Fibroblast of upper back skin (primary cell): Measurements from ENCODE around the gene RHOA.

Experiments used
- DNase-seq: peaks from one replicate; pipeline ENCODE4 v3.0.0-alpha.2; 2013

The RHOA gene

GRCh38 chr3:49411968-49412631 is at the start of gene RHOA, which contains the start of gene TCTA:
TSS of gene RHOA (minus strand) at chr3:49411976. CDS start at chr3:49375589, 36,387 bp downstream.
TSS of gene TCTA (plus strand) at chr3:49412423. CDS start at chr3:49412427, 4 bp downstream.
- DNase-seq, result peak; percentile 100

- DNase-seq, result no peak
Measured at GRCh38 chr3:49460956-49461355, 49.2 kb upstream of the RHOA start.

DNA sequence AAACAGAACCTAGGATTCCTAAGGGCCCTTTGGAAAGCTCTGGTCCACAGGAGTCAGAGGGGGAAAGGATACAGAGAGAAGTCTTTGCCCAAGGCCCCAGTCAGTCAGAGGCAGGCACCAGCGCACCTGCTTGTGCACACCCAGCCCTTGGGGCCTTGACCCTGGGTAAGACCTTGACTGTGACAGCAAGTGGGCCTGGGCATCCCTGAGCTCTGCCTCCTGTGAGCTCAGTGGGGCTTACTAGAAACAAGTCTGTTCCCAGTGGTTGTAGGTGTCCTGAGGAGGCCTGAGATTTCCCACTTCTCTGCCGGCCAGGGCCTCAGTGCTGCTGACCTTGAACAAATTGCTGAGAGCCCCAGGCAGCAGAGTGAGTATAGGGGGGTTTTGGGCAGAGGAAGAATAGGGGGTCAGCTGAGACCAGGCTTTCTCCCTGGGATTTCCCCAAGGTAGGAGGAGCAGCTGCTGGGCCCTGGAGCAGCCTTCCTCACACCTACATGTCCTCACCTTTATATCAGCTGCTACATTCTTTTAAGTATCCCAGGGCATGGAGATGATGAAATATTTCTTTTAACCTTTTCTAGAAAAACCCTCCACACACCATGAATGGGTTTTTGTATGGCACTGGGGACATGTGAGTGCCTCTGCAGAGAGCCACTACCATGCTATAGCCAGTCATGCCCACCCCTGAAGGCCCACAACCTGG is 48.6 kb upstream of the RHOA start:
- DNase-seq, result no peak

- peak; percentile 36 for DNase-seq
Measured at GRCh38 chr3:49456466-49456865, 44.7 kb upstream of the RHOA start.

- no peak for DNase-seq
Measured at GRCh38 chr3:49454898-49455681, 43.3 kb upstream of the RHOA start.

- DNase-seq, result no peak
Measured at GRCh38 chr3:49454458-49454857, 42.7 kb upstream of the RHOA start.

GRCh38 chr3:49453621-49454020 is 41.8 kb upstream of the RHOA start:
- DNase-seq, result no peak

DNA sequence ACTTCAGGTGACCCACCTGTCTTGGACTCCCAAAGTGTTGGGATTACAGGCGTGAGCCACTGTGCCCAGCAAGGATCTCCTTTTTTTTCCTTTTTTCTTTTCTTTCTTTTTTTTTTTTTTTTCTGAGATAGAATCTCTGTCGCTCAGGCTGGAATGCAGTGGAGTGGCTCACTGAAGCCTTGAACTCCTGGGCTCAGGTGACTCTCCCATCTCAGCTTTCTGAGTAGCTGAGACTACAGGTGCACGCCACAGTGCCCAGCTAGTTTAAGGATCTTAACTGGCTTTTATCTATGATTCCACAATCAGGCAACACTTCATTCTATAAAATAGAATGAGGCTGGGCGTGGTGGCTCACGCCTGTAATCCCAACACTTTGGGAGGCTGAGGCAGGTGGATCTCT is 33.6 kb upstream of the RHOA start:
- no peak for DNase-seq

- no peak for DNase-seq
Measured at GRCh38 chr3:49434731-49435130, 23.0 kb upstream of the RHOA start.

DNA sequence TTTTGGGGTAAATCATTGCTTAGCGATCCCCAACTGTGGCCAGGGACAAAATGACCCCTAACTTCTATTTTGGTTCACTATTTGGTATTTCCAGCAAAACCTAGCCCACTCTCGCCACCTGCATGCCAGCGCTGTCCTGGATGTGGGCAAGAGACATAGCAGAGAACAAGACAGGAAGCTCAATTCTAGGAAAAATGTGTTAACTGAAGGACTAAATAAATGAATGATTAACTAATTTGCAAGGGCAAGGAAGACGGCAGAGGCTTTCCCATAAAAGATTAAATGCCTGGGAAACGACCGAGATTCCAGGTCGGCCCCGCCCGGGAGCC is 16.9 kb upstream of the RHOA start:
- no peak for DNase-seq

GRCh38 chr3:49427586-49427985 is 15.8 kb upstream of the RHOA start:
- no peak for DNase-seq

- DNase-seq, result no peak
Measured at GRCh38 chr3:49424816-49425215, 13.0 kb upstream of the RHOA start.

DNA sequence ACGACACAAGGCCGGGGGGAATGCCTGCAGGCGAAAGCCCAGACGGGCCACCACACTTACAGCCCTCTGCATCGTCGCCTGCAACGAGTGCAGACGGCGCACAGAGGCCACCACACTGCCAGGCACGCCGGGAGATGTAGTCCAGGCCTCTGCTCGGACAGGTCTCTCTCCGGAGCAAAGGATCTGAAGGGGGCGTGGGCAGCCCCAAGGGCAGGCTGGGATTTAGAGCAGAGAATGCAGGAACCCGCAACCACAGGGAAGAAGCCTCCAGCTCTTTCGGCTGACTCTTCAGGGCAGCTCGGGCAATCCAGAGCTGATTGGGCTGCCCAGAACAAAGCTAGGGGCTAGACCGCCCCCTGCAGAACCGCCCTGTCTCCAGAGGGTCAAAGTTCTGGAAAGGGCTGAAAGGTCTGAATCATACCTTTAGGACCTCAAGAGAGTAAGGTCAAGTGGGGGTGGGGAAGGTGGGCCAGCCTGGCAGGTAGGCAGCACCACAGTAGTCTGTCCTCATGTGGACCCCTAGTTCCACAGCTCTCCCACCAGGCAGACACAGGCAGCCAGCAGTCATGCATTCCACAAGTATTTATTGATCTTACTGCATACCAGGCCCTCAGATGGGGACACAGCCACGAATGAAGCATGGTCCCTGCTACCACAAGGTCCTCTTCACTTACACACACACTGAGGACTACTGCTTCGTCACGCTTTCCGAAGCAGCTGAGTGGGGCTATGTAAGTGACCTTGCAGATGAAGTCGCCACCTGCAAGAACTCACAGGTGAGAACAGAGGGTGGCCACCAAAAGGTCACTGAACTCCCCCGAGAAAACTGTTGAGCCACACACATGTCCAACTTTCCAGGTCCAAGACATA is 10.8 kb upstream of the RHOA start, which contains the start of gene AMT:
TSS of gene AMT (minus strand) at position 95 of the 870 bp plus-strand sequence. CDS start at position 72, 23 bp downstream.
- DNase-seq, result no peak

GRCh38 chr3:49421890-49422378 is 10.2 kb upstream of the RHOA start:
- no peak for DNase-seq

GRCh38 chr3:49417516-49418120 is 5.8 kb upstream of the RHOA start:
- DNase-seq, result no peak

DNA sequence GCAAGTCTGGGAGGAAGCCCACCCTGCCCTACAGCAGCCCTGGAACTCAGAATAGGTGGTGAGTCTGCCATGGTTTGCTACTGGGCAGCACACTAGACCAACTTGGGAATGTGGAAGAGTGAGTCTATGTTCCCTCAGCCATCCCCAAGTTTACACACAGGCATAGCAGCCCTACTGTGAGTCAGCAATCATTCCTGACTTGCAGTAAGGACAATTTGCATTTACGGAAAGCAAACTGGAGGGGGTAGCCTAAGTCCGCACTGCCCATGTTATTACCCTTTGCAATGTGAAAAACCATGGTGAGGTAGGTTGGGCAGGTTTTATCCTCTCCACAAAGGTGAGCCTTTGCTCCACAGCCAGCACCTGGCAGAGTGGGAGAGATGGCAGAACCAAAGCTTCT is 5.1 kb upstream of the RHOA start:
- no peak for DNase-seq

DNA sequence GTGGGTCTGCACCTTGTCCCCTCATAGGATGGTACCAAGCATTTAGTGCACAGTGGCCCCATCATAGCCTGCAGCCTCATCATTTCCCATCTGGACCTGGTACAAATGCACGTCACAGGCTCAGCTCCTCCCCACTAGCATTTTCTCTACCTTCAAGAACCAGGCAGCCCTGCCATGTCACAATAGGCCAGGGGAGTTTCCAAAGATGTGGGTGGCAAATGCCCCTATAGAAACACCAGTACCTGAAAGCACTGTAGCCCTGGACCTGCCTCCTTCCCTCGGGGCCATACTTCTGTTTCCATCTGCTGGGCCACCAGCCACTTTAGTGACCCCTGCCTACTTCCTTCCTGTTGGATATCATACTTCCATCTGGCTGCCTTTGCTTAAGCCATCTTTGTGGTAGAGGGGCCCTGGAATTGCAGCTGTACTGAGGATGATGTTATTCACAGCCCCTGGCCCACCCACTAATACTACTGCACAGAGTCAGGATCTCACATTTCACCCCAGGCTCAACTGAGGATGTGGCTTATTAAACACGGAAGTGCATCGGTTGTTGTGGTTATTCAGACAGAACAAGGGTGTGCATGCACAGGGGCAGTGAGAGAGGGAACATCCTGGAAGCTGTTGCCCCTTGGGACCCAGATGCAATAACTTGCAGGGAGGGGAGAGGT is 4.3 kb upstream of the RHOA start:
- DNase-seq, result no peak

GRCh38 chr3:49414753-49415152 is 3.0 kb upstream of the RHOA start:
- no peak for DNase-seq

DNA sequence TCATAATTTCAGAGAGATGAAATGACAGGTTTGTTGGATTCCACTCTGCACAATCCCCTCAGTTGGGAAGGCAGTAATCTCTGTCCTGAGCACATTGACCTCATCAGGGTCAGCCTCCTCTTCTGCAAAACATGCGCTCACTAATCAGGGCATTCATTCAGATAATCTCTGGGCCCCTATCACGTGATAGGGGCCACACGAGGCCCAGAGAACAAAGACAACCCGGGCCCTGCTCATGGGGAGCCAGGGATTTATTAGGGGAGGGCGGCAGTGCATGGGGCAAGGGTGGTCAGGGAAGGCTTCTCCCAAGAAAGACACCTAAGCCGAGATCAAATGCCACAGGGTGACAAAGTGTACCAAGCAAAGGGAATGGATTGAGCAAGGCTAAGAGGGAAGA is 1.6 kb upstream of the RHOA start:
- no peak for DNase-seq

DNA sequence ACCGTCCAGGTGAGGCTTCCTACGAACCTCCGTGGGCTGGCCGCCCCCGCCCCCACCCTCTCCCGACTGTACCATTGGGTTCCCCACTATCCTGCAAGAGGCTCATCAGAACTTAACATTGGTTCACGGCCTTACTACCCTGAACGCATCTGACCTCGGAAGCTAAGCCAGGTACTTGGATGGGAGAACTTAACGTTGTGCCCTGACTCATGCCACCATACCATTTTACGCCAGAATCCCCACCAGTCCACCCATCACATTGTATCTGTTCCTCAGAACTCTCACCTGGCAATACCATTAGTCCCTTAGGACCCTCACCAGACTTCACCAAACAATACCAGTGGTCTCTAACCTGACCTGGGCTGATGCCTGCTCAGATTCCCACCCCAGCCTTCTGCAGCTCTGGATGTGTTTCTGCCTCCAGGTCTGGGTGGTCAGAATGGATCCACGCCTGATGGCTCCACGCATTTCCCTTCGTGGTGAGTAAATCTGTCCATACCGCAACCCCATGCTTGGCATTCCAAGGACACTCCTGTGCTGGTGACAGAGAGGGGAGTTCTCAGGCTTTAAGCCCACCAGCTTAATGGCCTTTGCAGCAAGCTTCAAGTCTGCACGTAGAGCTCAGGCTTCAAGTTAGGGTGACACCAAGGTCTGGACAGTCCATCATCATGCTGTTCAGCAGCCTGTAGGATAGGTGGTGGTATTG is 1.0 kb upstream of the RHOA start:
- DNase-seq, result peak; percentile 25

- DNase-seq, result no peak
Measured at GRCh38 chr3:49411535-49411967, 225 bp downstream of the RHOA start.
